A549 (cell line): Measurements from ENCODE around the gene IRX5. TPM values are rescaled to one million over a fixed set of nuclear protein-coding genes. Genes with fewer than 3 reads are reported as not detected.

Experiments used
- ATAC-seq, 2 experiments: fragments of 200-7000 bp in 1 of 2; fragments of >200 bp in 1 of 2; cut with Nextera tagmentation in 1 of 2; cut with Tn5 transposase in 1 of 2; 3 replicates each; pipeline versions ENCODE4 v1.8.0 to v1.9.1; 2018 to 2020; ENCODE audit warnings: mild to moderate bottlenecking in 1 of 2, moderate library complexity in 1 of 2
- CTCF ChIA-PET: fragments of 300-600 bp; sonication (Branson Sonifier 250); formaldehyde crosslinking; extraction: SDS; loops from one replicate; lab custom pipeline; 2021; ENCODE audit warnings: antibody characterized with exemption, inconsistent platforms; lab: Yijun Ruan, JAX
- POLR2A ChIA-PET: fragments of 350-600 bp; formaldehyde crosslinking; extraction: SDS; loops from one replicate; lab custom pipeline; 2021; ENCODE audit warnings: antibody characterized with exemption, inconsistent platforms; lab: Yijun Ruan, JAX
- DNase-seq, 2 experiments: peaks; one replicate each; pipeline versions ENCODE4 v3.0.0 to v3.0.0-alpha.2; 2011 to 2016; ENCODE audit warnings: low read depth in 1 of 2, low spot score in 1 of 2
- FAIRE-seq: peaks from 2 replicates; lab custom pipeline; 2011; peaks lifted over from hg19 to GRCh38; lab: Jason Lieb, UNC
- H3K27ac ChIP-seq, 2 experiments: fragments of >200 bp; sonication (Bioruptor Twin); formaldehyde crosslinking; 3 replicates each; pipeline ENCODE4 v1.5.1; 2016 to 2017
- H3K4me1 ChIP-seq: fragments of >200 bp; sonication (Bioruptor Twin); formaldehyde crosslinking; 3 replicates; pipeline ENCODE4 v1.6.1; 2016
- H3K4me2 ChIP-seq: fragments of >200 bp; sonication (Bioruptor Twin); formaldehyde crosslinking; 3 replicates; pipeline ENCODE4 v1.6.1; 2016
- H3K4me3 ChIP-seq: fragments of >200 bp; sonication (Bioruptor Twin); formaldehyde crosslinking; 3 replicates; pipeline ENCODE4 v1.5.1; 2016
- H3K9me3 ChIP-seq: fragments of >200 bp; sonication (Bioruptor Twin); formaldehyde crosslinking; 3 replicates; pipeline ENCODE4 v1.6.1; 2016
- ATOH8 ChIP-seq: fragments of 250-450 bp; sonication (Bioruptor Pico); IDR thresholded peaks from 2 replicates; pipeline ENCODE4 v1.5.0; 2020; ENCODE audit warnings: low read depth, mild to moderate bottlenecking, moderate library complexity
- CEBPB ChIP-seq, 2 experiments: fragments of >200 bp in 1 of 2; sonication (Bioruptor Twin) in 1 of 2; formaldehyde crosslinking in 1 of 2; IDR thresholded peaks; 2 replicates each; pipeline ENCODE4 v1.6.1; 2012 to 2016
- CHD2 ChIP-seq: fragments of 150-350 bp; IDR thresholded peaks from 2 replicates; pipeline ENCODE4 v1.6.1; 2014; ENCODE audit warnings: low read length; ENCODE audit not compliant: partially characterized antibody
- E2F6 ChIP-seq: IDR thresholded peaks from 2 replicates; pipeline ENCODE4 v1.6.1; 2012; ENCODE audit warnings: low read depth, borderline replicate concordance
- ESRRA ChIP-seq: fragments of 150-350 bp; IDR thresholded peaks from 2 replicates; pipeline ENCODE4 v1.6.1; 2014; ENCODE audit warnings: mild to moderate bottlenecking, low read length, borderline replicate concordance
- FOSB ChIP-seq: fragments of 250-450 bp; sonication (Bioruptor Pico); IDR thresholded peaks from 2 replicates; pipeline ENCODE4 v1.5.0; 2020; ENCODE audit warnings: mild to moderate bottlenecking, moderate library complexity
- FOXS1 ChIP-seq: fragments of 250-450 bp; sonication (Bioruptor Pico); IDR thresholded peaks from 2 replicates; pipeline ENCODE4 v1.5.0; 2020; ENCODE audit warnings: mild to moderate bottlenecking, moderate library complexity
- HDAC2 ChIP-seq: fragments of 200-600 bp; sonication (generic); IDR thresholded peaks from 2 replicates; pipeline ENCODE4 v1.6.1; 2016
- HES2 ChIP-seq: fragments of >200 bp; sonication (Bioruptor Twin); formaldehyde crosslinking; IDR thresholded peaks from 2 replicates; pipeline ENCODE4 v1.6.1; 2016
- HMGXB4 ChIP-seq: fragments of 250-450 bp; sonication (Bioruptor Pico); IDR thresholded peaks from 2 replicates; pipeline ENCODE4 v1.5.0; 2021; ENCODE audit warnings: mild to moderate bottlenecking, moderate library complexity, borderline replicate concordance
- HOXB5 ChIP-seq: fragments of 250-450 bp; sonication (Bioruptor Pico); IDR thresholded peaks from 2 replicates; pipeline ENCODE4 v1.5.0; 2020; ENCODE audit warnings: mild to moderate bottlenecking, moderate library complexity
- JUNB ChIP-seq: fragments of >200 bp; sonication (Bioruptor Twin); formaldehyde crosslinking; IDR thresholded peaks from 2 replicates; pipeline ENCODE4 v1.6.1; 2016
- KDM5A ChIP-seq: fragments of 200-600 bp; sonication (generic); IDR thresholded peaks from 2 replicates; pipeline ENCODE4 v1.6.1; 2016; ENCODE audit warnings: antibody characterized with exemption, mild to moderate bottlenecking
- MAFK ChIP-seq: fragments of 450-650 bp; IDR thresholded peaks from 2 replicates; pipeline ENCODE4 v1.6.1; 2014; ENCODE audit not compliant: partially characterized antibody
- MAZ ChIP-seq: fragments of 150-350 bp; IDR thresholded peaks from 2 replicates; pipeline ENCODE4 v1.6.1; 2014; ENCODE audit warnings: antibody characterized with exemption, low read depth, low read length, borderline replicate concordance
- MYC ChIP-seq: IDR thresholded peaks from 2 replicates; pipeline ENCODE4 v1.6.1; 2012; ENCODE audit warnings: mild to moderate bottlenecking, inconsistent platforms, low read length, improper control_type of control experiment, borderline replicate concordance
- NFE2L2 ChIP-seq: fragments of 150-350 bp; conservative IDR thresholded peaks from 2 replicates; pipeline ENCODE4 v1.6.1; 2014; ENCODE audit warnings: low read length
- NPAS2 ChIP-seq: fragments of 250-450 bp; sonication (Bioruptor Pico); IDR thresholded peaks from 2 replicates; pipeline ENCODE4 v1.8.0; 2022; ENCODE audit warnings: mild to moderate bottlenecking, moderate library complexity, borderline replicate concordance
- NR3C1 ChIP-seq: fragments of >200 bp; sonication (Bioruptor Twin); formaldehyde crosslinking; IDR thresholded peaks from 3 replicates; pipeline ENCODE4 v1.6.1; 2017
- PHF8 ChIP-seq: fragments of 200-600 bp; sonication (generic); IDR thresholded peaks from 2 replicates; pipeline ENCODE4 v1.6.1; 2016; ENCODE audit warnings: low read depth, mild to moderate bottlenecking, antibody characterized with exemption, moderate library complexity, borderline replicate concordance
- POLR2A ChIP-seq: IDR thresholded peaks from 2 replicates; pipeline ENCODE4 v1.6.1; 2012; ENCODE audit warnings: mild to moderate bottlenecking, low read length
- POLR2AphosphoS2 ChIP-seq: conservative IDR thresholded peaks from 2 replicates; pipeline ENCODE4 v1.6.1; 2012; ENCODE audit warnings: low read length, improper control_type of control experiment, inconsistent platforms
- RAD21 ChIP-seq, 2 experiments: fragments of >200 bp in 1 of 2; sonication (Bioruptor Twin) in 1 of 2; formaldehyde crosslinking in 1 of 2; IDR thresholded peaks in 1 of 2; conservative IDR thresholded peaks in 1 of 2; 2 replicates in 1 of 2; 3 replicates in 1 of 2; pipeline ENCODE4 v1.6.1; 2012 to 2018; ENCODE audit warnings: inconsistent platforms in 1 of 2
- RCOR1 ChIP-seq: fragments of 150-350 bp; IDR thresholded peaks from 2 replicates; pipeline ENCODE4 v1.6.1; 2014; ENCODE audit warnings: antibody characterized with exemption, low read length, low read depth
- REST ChIP-seq: fragments of 200-600 bp; sonication (generic); IDR thresholded peaks from 2 replicates; pipeline ENCODE4 v1.6.1; 2016; ENCODE audit warnings: antibody characterized with exemption, mild to moderate bottlenecking, moderate library complexity
- SMC3 ChIP-seq: fragments of >200 bp; sonication (Bioruptor Twin); formaldehyde crosslinking; IDR thresholded peaks from 3 replicates; pipeline ENCODE4 v1.6.1; 2018; ENCODE audit warnings: inconsistent platforms
- SREBF2 ChIP-seq: fragments of 450-650 bp; IDR thresholded peaks from 2 replicates; pipeline ENCODE4 v1.6.1; 2014; ENCODE audit warnings: mild to moderate bottlenecking, moderate library complexity
- TP53 ChIP-seq: fragments of 250-450 bp; sonication (Bioruptor Pico); IDR thresholded peaks from 2 replicates; pipeline ENCODE4 v1.5.0; 2021; ENCODE audit warnings: mild to moderate bottlenecking, moderate library complexity
- ZC3H11A ChIP-seq: fragments of 450-650 bp; IDR thresholded peaks from 2 replicates; pipeline ENCODE4 v1.6.1; 2014; ENCODE audit warnings: antibody characterized with exemption, mild to moderate bottlenecking
- ZNF302 ChIP-seq: fragments of 250-450 bp; sonication (Bioruptor Pico); IDR thresholded peaks from 2 replicates; pipeline ENCODE4 v1.9.0; 2021; ENCODE audit warnings: inconsistent platforms, mild to moderate bottlenecking, moderate library complexity
- WGBS: methylation state at CpG from one replicate; pipeline ENCODE4 v1.1.6; 2017; ENCODE audit errors: missing lambda C conversion rate; 5-methylcytosine and 5-hydroxymethylcytosine counted together
- polyA plus RNA-seq, 4 experiments: library from polyadenylated mRNA; depleted of rRNA in 3 of 4; stranded (reverse); fragments of >200 nt; fragmentation: RNase III in 1 of 4; extraction: RNeasy Plus Mini Kit Qiagen cat#74134 plus additional on column Dnase treatment in 1 of 4; gene quantifications; 2 replicates in 3 of 4; 3 replicates in 1 of 4; pipeline ENCODE4 v1.2.3, GENCODE V29; 2011 to 2017

The IRX5 gene
- polyA plus RNA-seq, 2 of the 4 experiments (the other 2 are of a cell fraction), result 0.67 to 0.88 TPM

- CTCF ChIA-PET, result interaction anchor here (2.6 kb wide), 1 partner anchor 13 kb away, joined by 15 read pairs; no protein-coding TSS in a partner anchor
- FAIRE-seq, result no peak
These were observed 39.4 kb downstream of the IRX5 start for GRCh38 chr16:54970016-54970415.

GRCh38 chr16:54974367-54974766 is 43.7 kb downstream of the IRX5 start:
- no peak overlapping the region for H3K27ac ChIP-seq
- ChIA-PET CTCF (interaction anchor here (1.0 kb wide), 1 partner anchor 9 kb away, joined by 3 read pairs; no protein-coding TSS in a partner anchor), POLR2A (no interaction called here)
- DNase-seq (no peak), ATAC-seq (no peak), FAIRE-seq (no peak)
- WGBS, result 30% methylated on average over 5 of the region's 5 CpGs
- H3K9me3 ChIP-seq, result no peaks in the 10 kb centered on the region
- no peak for TF ChIP-seq ESRRA
- no peaks in the 10 kb centered on the region for H3K4me1 ChIP-seq
- H3K4me2 ChIP-seq, result no peak overlapping the region
- no peak overlapping the region for H3K4me3 ChIP-seq

More at GRCh38 chr16:54970016-54970415, 39.4 kb downstream of the IRX5 start:
- ATAC-seq (no peak), DNase-seq (no peak)
- Histone ChIP-seq H3K4me3 (no peak overlapping the region), H3K9me3 (no peaks in the 10 kb centered on the region), H3K27ac (no peak overlapping the region), H3K4me2 (no peak overlapping the region), H3K4me1 (no peaks in the 10 kb centered on the region)
- WGBS, result 21% methylated on average over 5 of the region's 5 CpGs
- TF ChIP-seq E2F6 (no peak), HDAC2 (no peak), REST (no peak), POLR2AphosphoS2 (no peak), NFE2L2 (no peak), CHD2 (no peak), ZNF302 (no peak), PHF8 (no peak), FOSB (no peak), FOXS1 (CRISPR knock-in tag) (no peak), RAD21 (conservative IDR thresholded peaks at IDR 0.05 in 1 of 2, IDR thresholded peaks at IDR 0.05 in 1 of 2) (no peak), SREBF2 (no peak), MYC (no peak), ZC3H11A (no peak), TP53 (CRISPR knock-in tag) (no peak), MAFK (no peak)
- POLR2A ChIA-PET, result no interaction called here

GRCh38 chr16:54976651-54977200 is 46.1 kb downstream of the IRX5 start:
- POLR2A ChIA-PET, result no interaction called here
- Histone ChIP-seq H3K4me2 (no peak overlapping the region), H3K4me3 (no peak overlapping the region), H3K9me3 (no peaks in the 10 kb centered on the region), H3K4me1 (no peaks in the 10 kb centered on the region), H3K27ac (no peak overlapping the region)
- FAIRE-seq, result no peak
- no peak for DNase-seq
- 78% methylated on average over 13 of the region's 13 CpGs for WGBS
- no peak for ATAC-seq
- CTCF ChIA-PET, result interaction anchor here (0.5 to 1.3 kb wide), 3 partner anchors 21 to 1549 kb away, joined by 3 to 4 read pairs (median 3); no protein-coding TSS in a partner anchor
- TF ChIP-seq SMC3 (no peak), NR3C1 (no peak), FOXS1 (CRISPR knock-in tag) (no peak), POLR2A (no peak), TP53 (CRISPR knock-in tag) (no peak), CHD2 (no peak), RCOR1 (no peak), JUNB (no peak), HOXB5 (no peak), CEBPB (IDR thresholded peaks at IDR 0.05) (no peak), HMGXB4 (CRISPR knock-in tag) (no peak), MAZ (no peak), ATOH8 (CRISPR knock-in tag) (no peak), HES2 (no peak), NPAS2 (CRISPR knock-in tag) (no peak), KDM5A (no peak)
